Measurements from ENCODE around the gene ARHGAP26. TPM values are rescaled to one million over a fixed set of nuclear protein-coding genes. Genes with fewer than 3 reads are reported as not detected.

The ARHGAP26 gene
- polyA plus RNA-seq, 1 donor (not counting 4 experiments of a cell fraction or from before 2014, with no cell fraction given): 3.9 TPM

DNA sequence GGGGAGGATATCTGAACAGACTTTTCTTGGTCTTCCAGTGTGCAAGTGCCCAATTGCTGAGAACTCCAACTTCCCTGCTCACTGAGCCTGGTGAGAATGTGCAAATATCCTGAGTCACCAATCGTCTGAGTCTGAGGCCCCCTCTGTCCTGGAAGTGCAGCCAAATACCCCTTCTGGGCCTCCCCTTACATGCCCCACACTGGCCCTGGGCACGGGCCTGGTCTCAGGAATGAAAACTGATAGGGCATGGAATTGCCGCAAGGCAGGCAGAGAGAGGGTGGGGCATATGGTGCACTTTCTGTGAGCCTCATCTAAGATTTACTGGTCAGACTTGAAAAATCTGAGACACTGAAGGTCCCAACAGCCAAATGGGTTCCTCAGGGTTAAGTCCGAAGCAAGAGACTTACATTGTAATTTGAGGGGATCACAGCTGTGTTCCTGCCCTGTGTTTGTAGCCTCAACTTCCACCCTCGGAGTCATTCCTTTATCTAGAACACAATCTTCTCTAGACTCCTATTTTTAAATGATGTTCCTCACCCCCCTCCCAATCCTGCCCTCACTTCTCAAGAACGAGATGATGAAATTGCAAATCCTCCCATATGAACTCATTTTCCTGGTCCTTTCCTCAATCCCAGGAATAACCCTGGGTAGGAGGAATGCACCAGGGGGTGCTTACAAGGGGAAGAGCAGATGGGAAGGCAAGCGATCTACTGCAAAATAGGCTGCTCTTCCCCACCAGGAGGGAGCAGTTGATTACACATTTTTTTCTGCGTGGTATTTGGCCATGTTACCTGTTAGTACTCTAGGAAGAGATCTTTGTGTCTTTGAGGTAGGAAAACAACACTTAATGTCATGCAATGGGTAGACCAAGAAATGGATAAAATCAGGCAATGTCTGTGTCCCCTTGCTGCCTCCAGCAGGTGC is 34.6 kb upstream of the ARHGAP26 start:
- Histone ChIP-seq H3K9me3 (ENCODE audit: control insufficient read depth, low read depth, low read length) (no peaks in the 10 kb centered on the region), H2AFZ (ENCODE audit: control insufficient read depth, low read length) (no peak overlapping the region), H3K27ac (ENCODE audit: control insufficient read depth, insufficient read depth, low read length) (no peak overlapping the region), H3K9me1 (ENCODE audit: control insufficient read depth, extremely low read depth, insufficient read depth, low read length) (no peaks in the 10 kb centered on the region), H3K4me2 (ENCODE audit: control insufficient read depth, extremely low read depth, insufficient read depth, low read depth, low read length) (no peak overlapping the region), H3K4me3 (ENCODE audit: control insufficient read depth in 2 of 3, extremely low read depth in 1 of 3, insufficient read depth in 2 of 3, low read depth in 1 of 3, low read length in 3 of 3) (no peak overlapping the region), H3K36me3 (ENCODE audit: control insufficient read depth in 2 of 2, extremely low read depth in 1 of 2, insufficient read depth in 2 of 2, low read length in 2 of 2) (no peaks in the 10 kb centered on the region), H3K9ac (ENCODE audit: control insufficient read depth, extremely low read depth, insufficient read depth, low read length) (no peak overlapping the region), H3K79me2 (ENCODE audit: control insufficient read depth, insufficient read depth, low read length) (no peaks in the 10 kb centered on the region), H3K27me3 (ENCODE audit: control insufficient read depth, extremely low read depth, insufficient read depth, low read length) (no peaks in the 10 kb centered on the region), H3K4me1 (ENCODE audit: control insufficient read depth, extremely low read depth, insufficient read depth, low read length) (no peaks in the 10 kb centered on the region), H4K20me1 (ENCODE audit: control insufficient read depth, extremely low read depth, insufficient read depth, low read length) (no peaks in the 10 kb centered on the region)
- FAIRE-seq: no peak
- no peak for DNase-seq (ENCODE audit: low read depth, low spot score)
- TF ChIP-seq, protein P1, sequence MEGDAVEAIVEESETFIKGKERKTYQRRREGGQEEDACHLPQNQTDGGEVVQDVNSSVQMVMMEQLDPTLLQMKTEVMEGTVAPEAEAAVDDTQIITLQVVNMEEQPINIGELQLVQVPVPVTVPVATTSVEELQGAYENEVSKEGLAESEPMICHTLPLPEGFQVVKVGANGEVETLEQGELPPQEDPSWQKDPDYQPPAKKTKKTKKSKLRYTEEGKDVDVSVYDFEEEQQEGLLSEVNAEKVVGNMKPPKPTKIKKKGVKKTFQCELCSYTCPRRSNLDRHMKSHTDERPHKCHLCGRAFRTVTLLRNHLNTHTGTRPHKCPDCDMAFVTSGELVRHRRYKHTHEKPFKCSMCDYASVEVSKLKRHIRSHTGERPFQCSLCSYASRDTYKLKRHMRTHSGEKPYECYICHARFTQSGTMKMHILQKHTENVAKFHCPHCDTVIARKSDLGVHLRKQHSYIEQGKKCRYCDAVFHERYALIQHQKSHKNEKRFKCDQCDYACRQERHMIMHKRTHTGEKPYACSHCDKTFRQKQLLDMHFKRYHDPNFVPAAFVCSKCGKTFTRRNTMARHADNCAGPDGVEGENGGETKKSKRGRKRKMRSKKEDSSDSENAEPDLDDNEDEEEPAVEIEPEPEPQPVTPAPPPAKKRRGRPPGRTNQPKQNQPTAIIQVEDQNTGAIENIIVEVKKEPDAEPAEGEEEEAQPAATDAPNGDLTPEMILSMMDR (optimal IDR thresholded peaks at IDR 0.05 in 1 of 3, IDR thresholded peaks at IDR 0.05 in 1 of 3, conservative IDR thresholded peaks at IDR 0.05 in 1 of 3; ENCODE audit: extremely low read depth in 1 of 3, insufficient read depth in 2 of 3, low read length in 3 of 3): no peak
- no peak for TF ChIP-seq EZH2 (IDR thresholded peaks at IDR 0.05; ENCODE audit: low read length)
- dilution Hi-C loops (cut with MboI; ENCODE audit: extremely low pct_ligation_motif_present, low sequenced_read_pairs): no loop called here

DNA sequence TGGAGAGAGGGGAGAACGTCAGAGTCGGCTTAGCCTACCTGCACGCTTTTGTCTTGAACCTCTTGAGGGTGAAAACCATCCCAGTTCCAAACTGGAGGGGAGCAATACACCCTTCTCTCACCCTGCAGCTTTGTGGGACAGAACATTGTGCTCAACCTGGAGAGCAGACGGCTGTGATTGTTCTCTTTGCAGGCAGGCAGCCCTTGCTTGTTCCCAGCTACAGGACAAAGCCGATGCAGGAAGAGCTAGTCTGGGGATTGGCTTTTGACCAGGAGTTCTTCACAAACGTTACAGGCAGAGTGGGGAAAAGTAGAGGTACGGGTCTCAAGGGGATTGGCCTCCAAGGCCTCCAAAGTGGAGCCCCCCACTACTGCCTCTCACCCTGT is 33.9 kb upstream of the ARHGAP26 start:
- Histone ChIP-seq H3K36me3 (ENCODE audit: control insufficient read depth in 2 of 2, extremely low read depth in 1 of 2, insufficient read depth in 2 of 2, low read length in 2 of 2) (no peaks in the 10 kb centered on the region), H3K9me1 (ENCODE audit: control insufficient read depth, extremely low read depth, insufficient read depth, low read length) (no peaks in the 10 kb centered on the region), H3K79me2 (ENCODE audit: control insufficient read depth, insufficient read depth, low read length) (no peaks in the 10 kb centered on the region), H3K4me2 (ENCODE audit: control insufficient read depth, extremely low read depth, insufficient read depth, low read depth, low read length) (no peak overlapping the region), H3K9ac (ENCODE audit: control insufficient read depth, extremely low read depth, insufficient read depth, low read length) (no peak overlapping the region), H3K4me1 (ENCODE audit: control insufficient read depth, extremely low read depth, insufficient read depth, low read length) (no peaks in the 10 kb centered on the region), H3K27me3 (ENCODE audit: control insufficient read depth, extremely low read depth, insufficient read depth, low read length) (no peaks in the 10 kb centered on the region), H3K27ac (ENCODE audit: control insufficient read depth, insufficient read depth, low read length) (no peak overlapping the region), H4K20me1 (ENCODE audit: control insufficient read depth, extremely low read depth, insufficient read depth, low read length) (no peaks in the 10 kb centered on the region), H3K9me3 (ENCODE audit: control insufficient read depth, low read depth, low read length) (no peaks in the 10 kb centered on the region), H3K4me3 (ENCODE audit: control insufficient read depth in 2 of 3, extremely low read depth in 1 of 3, insufficient read depth in 2 of 3, low read depth in 1 of 3, low read length in 3 of 3) (no peak overlapping the region), H2AFZ (ENCODE audit: control insufficient read depth, low read length) (no peak overlapping the region)
- FAIRE-seq (no peak), DNase-seq (ENCODE audit: low read depth, low spot score) (no peak)
- TF ChIP-seq, protein P1 (optimal IDR thresholded peaks at IDR 0.05 in 1 of 3, IDR thresholded peaks at IDR 0.05 in 1 of 3, conservative IDR thresholded peaks at IDR 0.05 in 1 of 3; ENCODE audit: extremely low read depth in 1 of 3, insufficient read depth in 2 of 3, low read length in 3 of 3): no peak
- TF ChIP-seq EZH2 (IDR thresholded peaks at IDR 0.05; ENCODE audit: low read length): no peak
- dilution Hi-C loops (cut with MboI; ENCODE audit: extremely low pct_ligation_motif_present, low sequenced_read_pairs): no loop called here

All from keratinocyte (primary cell).